Measurements from ENCODE around the gene GAS7. TPM values are rescaled to one million over a fixed set of nuclear protein-coding genes. Genes with fewer than 3 reads are reported as not detected.

GAS7 gene
- total RNA-seq, 1 donor from 2014 or later, result 50.6 TPM

DNA sequence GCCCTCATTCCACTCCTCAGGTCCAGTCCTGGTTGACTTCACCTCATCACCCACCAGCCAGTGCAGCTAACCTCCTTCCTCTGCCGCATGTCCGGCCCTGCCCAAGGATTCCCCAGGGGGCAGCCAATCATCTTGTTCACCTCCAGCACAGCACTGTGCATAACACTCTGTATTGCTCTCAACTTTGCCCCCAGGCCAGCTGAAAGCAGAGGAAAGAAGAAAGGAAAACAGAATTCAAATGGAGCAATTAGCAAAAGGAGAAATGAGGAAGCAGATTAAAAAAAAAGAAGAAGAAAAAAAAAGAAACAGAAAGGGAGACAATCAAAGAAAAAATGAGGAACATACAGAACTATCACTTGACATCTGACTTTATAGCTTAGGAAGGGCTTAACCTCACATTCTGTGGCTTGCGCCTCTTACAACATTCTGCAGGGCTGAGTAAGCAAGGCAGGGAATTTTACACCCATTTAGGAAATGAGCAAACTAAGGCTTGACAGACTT lies 26.1 kb downstream of the GAS7 start:
- no peak overlapping the region for H3K27ac ChIP-seq
- DNase-seq (no peak), ATAC-seq (peak; percentile 81)
- TF ChIP-seq, protein P1, sequence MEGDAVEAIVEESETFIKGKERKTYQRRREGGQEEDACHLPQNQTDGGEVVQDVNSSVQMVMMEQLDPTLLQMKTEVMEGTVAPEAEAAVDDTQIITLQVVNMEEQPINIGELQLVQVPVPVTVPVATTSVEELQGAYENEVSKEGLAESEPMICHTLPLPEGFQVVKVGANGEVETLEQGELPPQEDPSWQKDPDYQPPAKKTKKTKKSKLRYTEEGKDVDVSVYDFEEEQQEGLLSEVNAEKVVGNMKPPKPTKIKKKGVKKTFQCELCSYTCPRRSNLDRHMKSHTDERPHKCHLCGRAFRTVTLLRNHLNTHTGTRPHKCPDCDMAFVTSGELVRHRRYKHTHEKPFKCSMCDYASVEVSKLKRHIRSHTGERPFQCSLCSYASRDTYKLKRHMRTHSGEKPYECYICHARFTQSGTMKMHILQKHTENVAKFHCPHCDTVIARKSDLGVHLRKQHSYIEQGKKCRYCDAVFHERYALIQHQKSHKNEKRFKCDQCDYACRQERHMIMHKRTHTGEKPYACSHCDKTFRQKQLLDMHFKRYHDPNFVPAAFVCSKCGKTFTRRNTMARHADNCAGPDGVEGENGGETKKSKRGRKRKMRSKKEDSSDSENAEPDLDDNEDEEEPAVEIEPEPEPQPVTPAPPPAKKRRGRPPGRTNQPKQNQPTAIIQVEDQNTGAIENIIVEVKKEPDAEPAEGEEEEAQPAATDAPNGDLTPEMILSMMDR (IDR thresholded peaks at IDR 0.05), result no peak
- intact Hi-C loops (cut with DNase I), result no loop called here
- no peaks in the 10 kb centered on the region for H3K9me3 ChIP-seq
- H3K4me3 ChIP-seq, result no peak overlapping the region
- no peaks in the 10 kb centered on the region for H3K36me3 ChIP-seq
- peaks cover 11% of the 10 kb centered on the region for H3K4me1 ChIP-seq
- H3K27me3 ChIP-seq, result peaks cover 3% of the 10 kb centered on the region

DNA sequence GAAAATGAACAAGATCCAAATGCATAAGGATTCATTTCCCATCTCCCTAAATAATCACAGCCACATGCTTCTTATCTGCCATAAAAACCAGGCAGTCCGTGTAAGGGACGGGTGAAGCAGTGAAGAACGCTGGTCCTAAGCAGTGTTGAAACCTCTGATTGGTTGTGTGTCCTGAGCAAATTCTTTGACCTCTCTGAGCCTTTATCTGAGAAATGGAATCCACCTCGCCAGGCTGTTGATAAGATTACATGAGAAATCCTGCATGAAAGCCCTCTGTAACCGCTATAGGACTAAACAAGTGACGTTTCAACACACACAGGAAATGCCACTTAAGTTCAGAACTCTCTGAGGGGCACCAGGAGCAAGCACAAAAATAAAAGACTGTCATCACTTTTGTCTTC lies 26.8 kb downstream of the GAS7 start:
- H3K4me3 ChIP-seq, result no peak overlapping the region
- ATAC-seq (no peak), DNase-seq (no peak)
- H3K36me3 ChIP-seq, result no peaks in the 10 kb centered on the region
- intact Hi-C loops (cut with DNase I), result no loop called here
- H3K4me1 ChIP-seq, result peaks cover 11% of the 10 kb centered on the region
- H3K27me3 ChIP-seq, result peaks cover 3% of the 10 kb centered on the region
- no peak overlapping the region for H3K27ac ChIP-seq
- TF ChIP-seq, protein P1 (IDR thresholded peaks at IDR 0.05), result no peak
- no peaks in the 10 kb centered on the region for H3K9me3 ChIP-seq

DNA sequence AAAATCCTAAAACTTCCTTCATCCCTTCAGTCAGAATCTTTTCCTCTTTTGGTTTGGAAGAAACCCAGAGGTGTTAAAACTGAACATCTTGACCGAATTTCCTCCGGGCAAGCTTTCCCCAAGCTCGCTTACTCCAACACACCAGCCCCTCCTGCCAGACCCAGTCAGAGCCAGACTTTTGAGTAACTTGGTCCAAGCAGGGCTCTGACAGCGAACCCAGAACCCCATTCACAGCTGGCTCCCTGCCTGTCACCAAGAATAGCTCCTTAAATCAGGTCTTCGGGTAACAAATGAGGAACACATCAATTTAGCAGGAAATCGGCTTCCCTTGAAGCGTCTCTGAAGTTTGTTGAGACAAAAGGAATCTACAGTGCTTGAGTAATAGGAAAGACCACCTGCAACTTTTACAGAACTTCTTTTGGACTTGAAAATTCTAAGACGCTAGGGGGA lies 27.3 kb downstream of the GAS7 start:
- Histone ChIP-seq H3K9me3 (no peaks in the 10 kb centered on the region), H3K4me3 (no peak overlapping the region), H3K27me3 (peaks cover 3% of the 10 kb centered on the region), H3K36me3 (no peaks in the 10 kb centered on the region), H3K4me1 (peaks cover 11% of the 10 kb centered on the region), H3K27ac (no peak overlapping the region)
- DNase-seq (no peak), ATAC-seq (no peak)
- TF ChIP-seq, protein P1 (IDR thresholded peaks at IDR 0.05), result no peak
- intact Hi-C loops (cut with DNase I), result no loop called here

DNA sequence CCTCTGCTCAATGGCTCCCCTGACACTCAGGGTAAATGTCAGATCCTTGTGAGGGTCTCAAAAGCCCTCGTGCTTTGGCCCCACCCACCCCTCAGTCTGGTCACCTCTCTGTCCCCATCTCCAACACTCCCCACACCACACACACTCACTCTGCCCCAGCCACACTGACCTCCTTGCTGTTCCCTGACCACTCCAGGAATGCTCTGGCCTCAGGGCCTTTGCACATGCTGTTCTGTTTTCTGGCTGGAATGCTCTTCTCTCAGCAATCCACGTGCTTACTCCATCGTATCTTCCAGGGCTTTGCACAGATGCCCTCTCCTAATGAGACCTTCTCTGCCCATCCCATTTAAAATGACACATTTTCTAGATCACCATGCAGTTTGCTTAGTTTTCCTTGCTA lies 28.2 kb downstream of the GAS7 start:
- Histone ChIP-seq H3K27me3 (peaks cover 3% of the 10 kb centered on the region), H3K9me3 (no peaks in the 10 kb centered on the region), H3K27ac (no peak overlapping the region), H3K4me3 (no peak overlapping the region), H3K36me3 (no peaks in the 10 kb centered on the region), H3K4me1 (peaks cover 11% of the 10 kb centered on the region)
- TF ChIP-seq, protein P1 (IDR thresholded peaks at IDR 0.05), result no peak
- intact Hi-C loops (cut with DNase I), result no loop called here
- DNase-seq (no peak), ATAC-seq (no peak)

DNA sequence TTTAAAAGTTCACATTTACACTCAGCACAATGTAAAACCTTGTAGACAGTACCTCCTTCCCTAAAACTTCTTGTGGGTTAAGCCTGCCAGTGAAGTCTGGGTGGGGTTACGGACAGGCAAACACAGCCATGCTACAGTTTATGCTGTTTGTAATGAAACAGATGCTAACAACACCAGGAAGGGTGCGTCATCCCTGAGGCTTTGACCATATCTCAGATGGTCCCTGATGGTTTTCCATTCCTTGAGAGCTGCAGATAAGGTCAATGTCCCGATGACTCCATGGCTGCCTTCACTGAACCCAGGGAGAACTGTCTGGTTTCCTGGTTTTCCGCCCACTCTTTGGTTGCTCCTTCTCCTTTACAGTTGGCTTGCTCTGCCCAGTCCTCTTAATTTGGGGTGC lies 29.1 kb downstream of the GAS7 start:
- Histone ChIP-seq H3K9me3 (no peaks in the 10 kb centered on the region), H3K27ac (no peak overlapping the region), H3K27me3 (peaks cover 3% of the 10 kb centered on the region), H3K4me1 (peaks cover 11% of the 10 kb centered on the region), H3K36me3 (no peaks in the 10 kb centered on the region), H3K4me3 (no peak overlapping the region)
- DNase-seq (peak; percentile 9), ATAC-seq (peak; percentile 53)
- intact Hi-C loops (cut with DNase I), result no loop called here
- TF ChIP-seq, protein P1 (IDR thresholded peaks at IDR 0.05), result no peak
